Heart right ventricle (tissue), 16 donors: ENCODE results near the gene ZFP36L1. TPM values are rescaled to one million over a fixed set of nuclear protein-coding genes. Genes with fewer than 3 reads are reported as not detected.

Experiments used
- ATAC-seq, 8 donors: fragments of 200-7000 bp; cut with Tn5 transposase; one replicate each; pipeline ENCODE4 v1.9.1; 2020; ENCODE audit warnings: mild to moderate bottlenecking in 8 of 8, moderate library complexity in 8 of 8, moderate number of reproducible peaks in 1 of 8
- DNase-seq, 2 donors: peaks; one replicate each; pipeline ENCODE4 v3.0.0-alpha.2; 2020
- H3K27ac ChIP-seq, 10 donors: fragments of 200-600 bp; sonication (generic) in 2 of 10; one replicate each; pipeline versions ENCODE4 v1.5.0 to v1.8.0; 2020 to 2022; ENCODE audit warnings: mild to moderate bottlenecking in 3 of 10
- H3K27me3 ChIP-seq, 7 donors: fragments of 200-600 bp; one replicate each; pipeline ENCODE4 v1.8.0; 2021 to 2022; ENCODE audit warnings: mild to moderate bottlenecking in 2 of 7
- H3K36me3 ChIP-seq, 9 donors: fragments of 200-600 bp; sonication (generic) in 1 of 9; one replicate each; pipeline versions ENCODE4 v1.5.0 to v1.8.0; 2020 to 2022; ENCODE audit warnings: mild to moderate bottlenecking in 2 of 9
- H3K4me1 ChIP-seq, 9 donors: fragments of 200-600 bp; sonication (generic) in 1 of 9; one replicate each; pipeline versions ENCODE4 v1.5.0 to v1.8.0; 2020 to 2022; ENCODE audit warnings: mild to moderate bottlenecking in 4 of 9
- H3K4me3 ChIP-seq, 10 donors: fragments of 200-600 bp; sonication (generic) in 2 of 10; one replicate each; pipeline versions ENCODE4 v1.5.0 to v1.8.0; 2020 to 2022; ENCODE audit warnings: mild to moderate bottlenecking in 7 of 10, moderate library complexity in 2 of 10
- H3K9me3 ChIP-seq, 11 donors: fragments of 200-600 bp in 10 of 11; sonication (generic) in 2 of 11; one replicate each; pipeline versions ENCODE4 v1.5.0 to v1.8.0; 2013 to 2022; ENCODE audit warnings: mild to moderate bottlenecking in 2 of 11, control low read depth in 1 of 11, moderate library complexity in 1 of 11
- CTCF ChIP-seq, 9 donors: fragments of 200-600 bp; sonication (generic) in 2 of 9; IDR thresholded peaks; one replicate each; pipeline versions ENCODE4 v1.5.0 to v1.8.0; 2021 to 2022; ENCODE audit warnings: antibody characterized with exemption in 9 of 9, mild to moderate bottlenecking in 5 of 9, moderate library complexity in 1 of 9
- WGBS, 2 donors: extraction: QIAGEN DNeasy Blood & Tissue Kit; methylation state at CpG; one replicate each; pipeline ENCODE4 v1.1.7; 2013; ENCODE audit warnings: inconsistent platforms in 1 of 2; 5-methylcytosine and 5-hydroxymethylcytosine counted together
- intact Hi-C, 10 donors: fragments of 100-400 bp; cut with DNase I; formaldehyde crosslinking; loops; one replicate each; pipeline versions ENCODE4 v1.11.1 to v1.14.2; 2022
- polyA plus RNA-seq, 2 donors: library from polyadenylated mRNA; stranded (reverse); fragments of 200-250 nt; gene quantifications; one replicate each; pipeline ENCODE4 v1.2.3, GENCODE V29; 2013
- total RNA-seq, 10 donors: library from RNA; stranded (reverse); fragmentation: NEBNext Ultra II Directional in 3 of 10; extraction: Animal tissue kit (Norgen Biotek cat#: 25700) in 3 of 10; gene quantifications; one replicate each; pipeline versions ENCODE4 v1.2.1 to v1.2.4, GENCODE V29; 2021 to 2023
- donor health status: Arrhythmogenic right ventricular cardiomyopathy.
- donor health status: ischemic (EF 13 %, LVEDD 7.1; RV severe dilation, severe dysfunction).
- donor health status: healthy with polysubstance abuse.
- donor health status: DM: no; HTN: yes; CAD: no.
- donor health status: DM: no; HTN: no; CAD: no.
- donor health status: ischemic (EF 25% LVEDD 6.9; RV normal size, moderate dysfunction).
- donor health status: ischemic (EF 25% LVEDD 5.7; RV mildly dilated, moderate dysfunction).
- donor health status: healthy.
- donor health status: DM: yes; HTN: yes; CAD: no.
- donor health status: Ischemic cardiomyopathy.
- donor health status: ischemic (EF 35%, LVEDD 5.7; RV mildly dilated, moderate dysfunction).
- donor health status: nonischemic (EF 11% LVEDD 7.7; RV severe dilation, severe dysfunction).
- donor health status: DM: yes; HTN: yes; CAD: no.
- donor health status: PGD.
- donor health status: ischemic (EF 29% LVEDD 5.4; RV normal size, mild dysfunction).
- donor health status: nonischemic (EF 23%, LVEDD 6.1; RV moderate dilation, normal function).

Gene ZFP36L1
- total and polyA plus RNA-seq, 12 donors, result 40.8 to 127 (median 53.1) TPM

GRCh38 chr14:68822926-68823325 is 30.1 kb upstream of the ZFP36L1 start:
- Histone ChIP-seq H3K9me3 (no peaks in the 10 kb centered on the region), H3K27ac (no peak overlapping the region), H3K36me3 (no peaks in the 10 kb centered on the region), H3K4me3 (no peak overlapping the region), H3K4me1 (peaks cover 0 to 24% (median 4%) of the 10 kb centered on the region in 9 donors), H3K27me3 (no peaks in the 10 kb centered on the region)
- DNase-seq (no peak), ATAC-seq (no peak)
- WGBS, 2 donors, result 91 to 94% methylated on average over 4 of the region's 4 CpGs
- no peak for TF ChIP-seq CTCF (IDR thresholded peaks at IDR 0.05)
- intact Hi-C loops, result loop anchor here in 6 of 10 donors (5.0 to 10.0 kb wide), 7 partner anchors 881 to 988 kb away; no protein-coding TSS in a partner anchor

- ATAC-seq (no peak), DNase-seq (no peak)
- WGBS, 2 donors, result 74 to 97% methylated on average over 4 of the region's 4 CpGs
- no peaks in the 10 kb centered on the region for H3K27me3 ChIP-seq
- no peak overlapping the region for H3K27ac ChIP-seq
- H3K36me3 ChIP-seq, result no peaks in the 10 kb centered on the region
- H3K4me1 ChIP-seq, result peaks cover 0 to 29% (median 5%) of the 10 kb centered on the region in 9 donors
- TF ChIP-seq CTCF (IDR thresholded peaks at IDR 0.05), result no peak
- H3K4me3 ChIP-seq, result no peak overlapping the region
- no peaks in the 10 kb centered on the region for H3K9me3 ChIP-seq
- intact Hi-C loops, result loop anchor here in 6 of 10 donors (5.0 to 10.0 kb wide), 7 partner anchors 880 to 987 kb away; no protein-coding TSS in a partner anchor
These were observed 29.3 kb upstream of the ZFP36L1 start for GRCh38 chr14:68822132-68822651.

- Histone ChIP-seq H3K4me3 (no peak overlapping the region), H3K27me3 (no peaks in the 10 kb centered on the region), H3K9me3 (no peaks in the 10 kb centered on the region), H3K36me3 (no peaks in the 10 kb centered on the region), H3K27ac (peak overlapping the region in 1 of 10 donors; percentile 10), H3K4me1 (peaks cover 0 to 39% (median 14%) of the 10 kb centered on the region in 9 donors)
- ATAC-seq (no peak), DNase-seq (no peak)
- intact Hi-C loops, result loop anchor here in 6 of 10 donors (5.0 to 10.0 kb wide), 7 partner anchors 879 to 986 kb away; no protein-coding TSS in a partner anchor
- no peak for TF ChIP-seq CTCF (IDR thresholded peaks at IDR 0.05)
- 91 to 92% methylated on average over 18 of the region's 18 CpGs for WGBS, 2 donors
These were observed 28.3 kb upstream of the ZFP36L1 start for GRCh38 chr14:68820999-68821683.

GRCh38 chr14:68820536-68820935 is 27.7 kb upstream of the ZFP36L1 start:
- H3K9me3 ChIP-seq, result no peaks in the 10 kb centered on the region
- H3K4me1 ChIP-seq, result peaks cover 0 to 45% (median 20%) of the 10 kb centered on the region in 9 donors
- H3K4me3 ChIP-seq, result no peak overlapping the region
- TF ChIP-seq CTCF (IDR thresholded peaks at IDR 0.05), result no peak
- DNase-seq, result no peak
- WGBS, 2 donors, result 88 to 90% methylated on average over 4 of the region's 4 CpGs
- intact Hi-C loops, result loop anchor here in 6 of 10 donors (5.0 to 10.0 kb wide), 7 partner anchors 878 to 986 kb away; no protein-coding TSS in a partner anchor
- ATAC-seq, result no peak
- no peaks in the 10 kb centered on the region for H3K36me3 ChIP-seq
- H3K27ac ChIP-seq, result no peak overlapping the region
- H3K27me3 ChIP-seq, result no peaks in the 10 kb centered on the region
